Endothelial cell (in vitro differentiated cells): ENCODE data around the gene DHRS11. TPM values are rescaled to one million over a fixed set of nuclear protein-coding genes. Genes with fewer than 3 reads are reported as not detected.

Experiments
- DNase-seq: peaks from one replicate; pipeline ENCODE4 v3.0.0; 2021; ENCODE audit warnings: low spot score
- H3K27ac Mint-ChIP-seq: one replicate; pipeline ENCODE4 v1.8.0; 2021; ENCODE audit warnings: mixed read lengths, inconsistent platforms; ENCODE audit not compliant: unreplicated experiment
- H3K27me3 Mint-ChIP-seq: one replicate; pipeline ENCODE4 v1.8.0; 2021; ENCODE audit warnings: mild to moderate bottlenecking, moderate library complexity, mixed read lengths, inconsistent platforms; ENCODE audit not compliant: unreplicated experiment
- H3K36me3 Mint-ChIP-seq: one replicate; pipeline ENCODE4 v1.8.0; 2021; ENCODE audit warnings: mild to moderate bottlenecking, low read depth, mixed read lengths, inconsistent platforms; ENCODE audit not compliant: unreplicated experiment
- H3K4me1 Mint-ChIP-seq: one replicate; pipeline ENCODE4 v1.8.0; 2021; ENCODE audit warnings: mild to moderate bottlenecking, mixed read lengths, inconsistent platforms; ENCODE audit not compliant: unreplicated experiment
- H3K4me3 Mint-ChIP-seq: one replicate; pipeline ENCODE4 v1.8.0; 2021; ENCODE audit warnings: mild to moderate bottlenecking, mixed read lengths, inconsistent platforms; ENCODE audit not compliant: unreplicated experiment
- H3K9me3 Mint-ChIP-seq: one replicate; pipeline ENCODE4 v1.8.0; 2021; ENCODE audit warnings: mixed read lengths, inconsistent platforms; ENCODE audit not compliant: unreplicated experiment
- CTCF ChIP-seq: fragments of 200-600 bp; sonication (generic); IDR thresholded peaks from one replicate; pipeline ENCODE4 v1.5.0; 2021; ENCODE audit warnings: antibody characterized with exemption; ENCODE audit not compliant: unreplicated experiment
- total RNA-seq: library from RNA; stranded (reverse); fragmentation: NEBNext Ultra II Directional; extraction: Animal tissue kit (Norgen Biotek cat#: 25700); gene quantifications from one replicate; pipeline ENCODE4 v1.2.1, GENCODE V29; 2021; ENCODE audit not compliant: unreplicated experiment

The DHRS11 gene
- total RNA-seq, 1 donor from 2014 or later: 3.9 TPM

GRCh38 chr17:36545077-36545464 lies 46.6 kb upstream of the DHRS11 start:
- no peak for TF ChIP-seq CTCF
- no peaks in the 10 kb centered on the region for H3K9me3 Mint-ChIP-seq
- H3K36me3 Mint-ChIP-seq: peaks cover 7% of the 10 kb centered on the region
- H3K4me1 Mint-ChIP-seq: peaks cover 16% of the 10 kb centered on the region
- peak overlapping the region; percentile 88 for H3K4me3 Mint-ChIP-seq
- H3K27me3 Mint-ChIP-seq: peaks cover 10% of the 10 kb centered on the region
- no peak for DNase-seq
- H3K27ac Mint-ChIP-seq: peak overlapping the region; percentile 84

- TF ChIP-seq CTCF: no peak
- H3K4me1 Mint-ChIP-seq: peaks cover 16% of the 10 kb centered on the region
- DNase-seq: peak; percentile 97
- H3K9me3 Mint-ChIP-seq: no peaks in the 10 kb centered on the region
- H3K27ac Mint-ChIP-seq: peak overlapping the region; percentile 95
- peak overlapping the region; percentile 97 for H3K4me3 Mint-ChIP-seq
- H3K36me3 Mint-ChIP-seq: peaks cover 7% of the 10 kb centered on the region
- peaks cover 10% of the 10 kb centered on the region for H3K27me3 Mint-ChIP-seq
These were observed 45.9 kb upstream of the DHRS11 start for GRCh38 chr17:36545465-36546417.

- peaks cover 7% of the 10 kb centered on the region for H3K36me3 Mint-ChIP-seq
- DNase-seq: no peak
- peak overlapping the region; percentile 95 for H3K27ac Mint-ChIP-seq
- peaks cover 18% of the 10 kb centered on the region for H3K4me1 Mint-ChIP-seq
- H3K9me3 Mint-ChIP-seq: no peaks in the 10 kb centered on the region
- TF ChIP-seq CTCF: no peak
- peaks cover 10% of the 10 kb centered on the region for H3K27me3 Mint-ChIP-seq
- peak overlapping the region; percentile 97 for H3K4me3 Mint-ChIP-seq
These were observed 45.1 kb upstream of the DHRS11 start for GRCh38 chr17:36546418-36547093.

- Mint-ChIP-seq H3K27me3 (peaks cover 10% of the 10 kb centered on the region), H3K9me3 (no peaks in the 10 kb centered on the region), H3K27ac (peak overlapping the region; percentile 76), H3K4me1 (peaks cover 18% of the 10 kb centered on the region), H3K36me3 (peaks cover 7% of the 10 kb centered on the region), H3K4me3 (peak overlapping the region; percentile 28)
- no peak for DNase-seq
- no peak for TF ChIP-seq CTCF
These were observed 43.9 kb upstream of the DHRS11 start for GRCh38 chr17:36547776-36548175.
